Heart right ventricle (tissue), 16 donors: Measurements from ENCODE around the gene MPP3. TPM values are rescaled to one million over a fixed set of nuclear protein-coding genes. Genes with fewer than 3 reads are reported as not detected.
A peak's percentile ranks its signal among the peaks of the same experiment; 100 is the strongest.

ENCODE experiments used
- ATAC-seq, 8 donors: fragments of 200-7000 bp; cut with Tn5 transposase; one replicate each; pipeline ENCODE4 v1.9.1; 2020; ENCODE audit warnings: mild to moderate bottlenecking in 8 of 8, moderate library complexity in 8 of 8, moderate number of reproducible peaks in 1 of 8
- DNase-seq, 2 donors: peaks; one replicate each; pipeline ENCODE4 v3.0.0-alpha.2; 2020
- H3K27ac ChIP-seq, 10 donors: fragments of 200-600 bp; sonication (generic) in 2 of 10; one replicate each; pipeline versions ENCODE4 v1.5.0 to v1.8.0; 2020 to 2022; ENCODE audit warnings: mild to moderate bottlenecking in 3 of 10
- H3K27me3 ChIP-seq, 7 donors: fragments of 200-600 bp; one replicate each; pipeline ENCODE4 v1.8.0; 2021 to 2022; ENCODE audit warnings: mild to moderate bottlenecking in 2 of 7
- H3K36me3 ChIP-seq, 9 donors: fragments of 200-600 bp; sonication (generic) in 1 of 9; one replicate each; pipeline versions ENCODE4 v1.5.0 to v1.8.0; 2020 to 2022; ENCODE audit warnings: mild to moderate bottlenecking in 2 of 9
- H3K4me1 ChIP-seq, 9 donors: fragments of 200-600 bp; sonication (generic) in 1 of 9; one replicate each; pipeline versions ENCODE4 v1.5.0 to v1.8.0; 2020 to 2022; ENCODE audit warnings: mild to moderate bottlenecking in 4 of 9
- H3K4me3 ChIP-seq, 10 donors: fragments of 200-600 bp; sonication (generic) in 2 of 10; one replicate each; pipeline versions ENCODE4 v1.5.0 to v1.8.0; 2020 to 2022; ENCODE audit warnings: mild to moderate bottlenecking in 7 of 10, moderate library complexity in 2 of 10
- H3K9me3 ChIP-seq, 11 donors: fragments of 200-600 bp in 10 of 11; sonication (generic) in 2 of 11; one replicate each; pipeline versions ENCODE4 v1.5.0 to v1.8.0; 2013 to 2022; ENCODE audit warnings: mild to moderate bottlenecking in 2 of 11, control low read depth in 1 of 11, moderate library complexity in 1 of 11
- CTCF ChIP-seq, 9 donors: fragments of 200-600 bp; sonication (generic) in 2 of 9; IDR thresholded peaks; one replicate each; pipeline versions ENCODE4 v1.5.0 to v1.8.0; 2021 to 2022; ENCODE audit warnings: antibody characterized with exemption in 9 of 9, mild to moderate bottlenecking in 5 of 9, moderate library complexity in 1 of 9
- WGBS, 2 donors: extraction: QIAGEN DNeasy Blood & Tissue Kit; methylation state at CpG; one replicate each; pipeline ENCODE4 v1.1.7; 2013; ENCODE audit warnings: inconsistent platforms in 1 of 2; 5-methylcytosine and 5-hydroxymethylcytosine counted together
- intact Hi-C, 10 donors: fragments of 100-400 bp; cut with DNase I; formaldehyde crosslinking; loops; one replicate each; pipeline versions ENCODE4 v1.11.1 to v1.14.2; 2022
- polyA plus RNA-seq, 2 donors: library from polyadenylated mRNA; stranded (reverse); fragments of 200-250 nt; gene quantifications; one replicate each; pipeline ENCODE4 v1.2.3, GENCODE V29; 2013
- total RNA-seq, 10 donors: library from RNA; stranded (reverse); fragmentation: NEBNext Ultra II Directional in 3 of 10; extraction: Animal tissue kit (Norgen Biotek cat#: 25700) in 3 of 10; gene quantifications; one replicate each; pipeline versions ENCODE4 v1.2.1 to v1.2.4, GENCODE V29; 2021 to 2023
- donor health status: Arrhythmogenic right ventricular cardiomyopathy.
- donor health status: ischemic (EF 13 %, LVEDD 7.1; RV severe dilation, severe dysfunction).
- donor health status: healthy with polysubstance abuse.
- donor health status: DM: no; HTN: yes; CAD: no.
- donor health status: DM: no; HTN: no; CAD: no.
- donor health status: ischemic (EF 25% LVEDD 6.9; RV normal size, moderate dysfunction).
- donor health status: ischemic (EF 25% LVEDD 5.7; RV mildly dilated, moderate dysfunction).
- donor health status: healthy.
- donor health status: DM: yes; HTN: yes; CAD: no.
- donor health status: Ischemic cardiomyopathy.
- donor health status: ischemic (EF 35%, LVEDD 5.7; RV mildly dilated, moderate dysfunction).
- donor health status: nonischemic (EF 11% LVEDD 7.7; RV severe dilation, severe dysfunction).
- donor health status: DM: yes; HTN: yes; CAD: no.
- donor health status: PGD.
- donor health status: ischemic (EF 29% LVEDD 5.4; RV normal size, mild dysfunction).
- donor health status: nonischemic (EF 23%, LVEDD 6.1; RV moderate dilation, normal function).

The MPP3 gene
- total and polyA plus RNA-seq, 12 donors, result 16.6 to 90.1 (median 33.0) TPM

GRCh38 chr17:43767053-43767712 is 65.8 kb downstream of the MPP3 start:
- 84 to 89% methylated on average over 6 of the region's 6 CpGs for WGBS, 2 donors
- no peak overlapping the region for H3K4me3 ChIP-seq
- H3K27ac ChIP-seq, result peak overlapping the region in 4 of 10 donors; percentile 11 to 76 (median 58)
- intact Hi-C loops, result loop anchor here in 4 of 10 donors (5.0 to 10.0 kb wide), 2 partner anchors 80 to 192 kb away; partner anchors contain the start of gene CD300LG (in 1 of the 4)
- H3K27me3 ChIP-seq, result no peaks in the 10 kb centered on the region
- DNase-seq (no peak), ATAC-seq (no peak)
- peaks cover 13 to 73% (median 30%) of the 10 kb centered on the region in 9 donors for H3K4me1 ChIP-seq
- no peaks in the 10 kb centered on the region for H3K9me3 ChIP-seq
- peaks cover 0 to 73% (median 43%) of the 10 kb centered on the region in 9 donors for H3K36me3 ChIP-seq
- TF ChIP-seq CTCF (IDR thresholded peaks at IDR 0.05), result no peak

GRCh38 chr17:43766413-43767052 is 66.4 kb downstream of the MPP3 start:
- Histone ChIP-seq H3K4me3 (no peak overlapping the region), H3K36me3 (peaks cover 0 to 67% (median 37%) of the 10 kb centered on the region in 9 donors), H3K4me1 (peaks cover 13 to 66% (median 30%) of the 10 kb centered on the region in 9 donors), H3K27ac (peak overlapping the region in 2 of 10 donors; percentile 61 to 76), H3K9me3 (no peaks in the 10 kb centered on the region), H3K27me3 (no peaks in the 10 kb centered on the region)
- ATAC-seq, result peak in 1 of 8 donors; percentile 37
- peak; percentile 39 to 47 for DNase-seq
- WGBS, 2 donors, result 65 to 68% methylated on average over 7 of the region's 7 CpGs
- intact Hi-C loops, result loop anchor here in 4 of 10 donors (5.0 to 10.0 kb wide), 2 partner anchors 81 to 192 kb away; partner anchors contain the start of gene CD300LG (in 1 of the 4)
- peak; percentile 46 to 88 (median 81) for TF ChIP-seq CTCF (IDR thresholded peaks at IDR 0.05)

- peaks cover 0 to 28% (median 25%) of the 10 kb centered on the region in 7 donors for H3K27me3 ChIP-seq
- no peak overlapping the region for H3K27ac ChIP-seq
- ATAC-seq, result peak; percentile 85 to 95 (median 92)
- H3K36me3 ChIP-seq, result peaks cover 0 to 7% (median 0%) of the 10 kb centered on the region in 9 donors
- no peak overlapping the region for H3K4me3 ChIP-seq
- intact Hi-C loops, result loop anchor here in 9 of 10 donors (1.0 to 10.0 kb wide), 5 partner anchors 65 to 186 kb away; no protein-coding TSS in a partner anchor
- 5 to 6% methylated on average over 10 of the region's 10 CpGs for WGBS, 2 donors
- no peaks in the 10 kb centered on the region for H3K9me3 ChIP-seq
- TF ChIP-seq CTCF (IDR thresholded peaks at IDR 0.05), result peak; percentile 97 to 100 (median 99)
- H3K4me1 ChIP-seq, result peaks cover 2 to 20% (median 5%) of the 10 kb centered on the region in 9 donors
- peak; percentile 92 to 95 for DNase-seq
Measured at GRCh38 chr17:43760254-43760852, 72.6 kb downstream of the MPP3 start.

GRCh38 chr17:43759836-43760235 is 73.1 kb downstream of the MPP3 start:
- Histone ChIP-seq H3K27ac (no peak overlapping the region), H3K4me1 (peaks cover 3 to 21% (median 10%) of the 10 kb centered on the region in 9 donors), H3K9me3 (no peaks in the 10 kb centered on the region), H3K4me3 (no peak overlapping the region), H3K36me3 (peaks cover 0 to 2% (median 0%) of the 10 kb centered on the region in 9 donors), H3K27me3 (peaks cover 0 to 33% (median 30%) of the 10 kb centered on the region in 7 donors)
- DNase-seq (no peak), ATAC-seq (no peak)
- TF ChIP-seq CTCF (IDR thresholded peaks at IDR 0.05), result no peak
- 46 to 53% methylated on average over 7 of the region's 7 CpGs for WGBS, 2 donors
- intact Hi-C loops, result loop anchor here (1.0 to 10.0 kb wide), 7 partner anchors 63 to 195 kb away; no protein-coding TSS in a partner anchor
